Breast epithelium (tissue), 4 donors: ENCODE measurements around the gene SPIRE1. TPM values are rescaled to one million over a fixed set of nuclear protein-coding genes. Genes with fewer than 3 reads are reported as not detected.

Experiments
- DNase-seq, 2 donors: peaks; one replicate each; pipeline ENCODE4 v3.0.0-alpha.2; 2019; ENCODE audit warnings: low spot score in 2 of 2
- H3K27ac ChIP-seq, 2 donors: fragments of 200-600 bp; sonication (generic) in 1 of 2; one replicate each; pipeline ENCODE4 v1.5.1; 2016 to 2019; ENCODE audit warnings: mild to moderate bottlenecking in 1 of 2
- H3K27me3 ChIP-seq, 2 donors: fragments of 200-600 bp; sonication (generic) in 1 of 2; one replicate each; pipeline versions ENCODE4 v1.5.1 to v1.6.0; 2017 to 2019; ENCODE audit warnings: control low read depth in 1 of 2, mild to moderate bottlenecking in 1 of 2
- H3K36me3 ChIP-seq: fragments of 200-600 bp; one replicate; pipeline ENCODE4 v1.5.1; 2019
- H3K4me1 ChIP-seq, 2 donors: fragments of 200-600 bp; sonication (generic); one replicate each; pipeline ENCODE4 v1.5.1; 2016 to 2019; ENCODE audit warnings: control low read depth in 1 of 2
- H3K4me3 ChIP-seq, 3 donors: fragments of 200-600 bp; sonication (generic); 1 replicate in 2 of 3; 2 replicates in 1 of 3; pipeline ENCODE4 v1.5.1; 2016 to 2019; ENCODE audit warnings: mild to moderate bottlenecking in 3 of 3, moderate library complexity in 2 of 3
- H3K9me3 ChIP-seq, 2 donors: fragments of 200-600 bp; sonication (generic) in 1 of 2; one replicate each; pipeline ENCODE4 v1.5.1; 2016 to 2019; ENCODE audit warnings: control low read depth in 1 of 2
- POLR2A ChIP-seq: fragments of 450-650 bp; IDR thresholded peaks from one replicate; pipeline ENCODE4 v1.6.1; 2016; ENCODE audit warnings: antibody characterized with exemption, mild to moderate bottlenecking, moderate library complexity
- POLR2AphosphoS5 ChIP-seq, 3 donors: sonication (generic); formaldehyde crosslinking; IDR thresholded peaks; one replicate each; pipeline ENCODE4 v1.6.1; 2017; ENCODE audit warnings: antibody characterized with exemption in 3 of 3
- intact Hi-C: fragments of 100-400 bp; cut with DNase I; formaldehyde crosslinking; loops from one replicate; pipeline ENCODE4 v1.15.1; 2023; ENCODE audit warnings: low total_unique reads
- total RNA-seq, 3 donors: library from RNA; depleted of rRNA; stranded (reverse); fragments of >200 nt; gene quantifications; one replicate each; pipeline ENCODE4 v1.1.0, GENCODE V29; 2016
- TF ChIP-seq, protein P1 (sequence below), 3 donors: fragments of 450-650 bp; IDR thresholded peaks; one replicate each; pipeline ENCODE4 v1.5.1; 2016 to 2017; ENCODE audit warnings: antibody characterized with exemption in 3 of 3, mild to moderate bottlenecking in 3 of 3, moderate library complexity in 3 of 3

Gene SPIRE1
- total RNA-seq, 3 donors from 2014 or later = 24.3 to 38.5 (median 25.9) TPM

DNA sequence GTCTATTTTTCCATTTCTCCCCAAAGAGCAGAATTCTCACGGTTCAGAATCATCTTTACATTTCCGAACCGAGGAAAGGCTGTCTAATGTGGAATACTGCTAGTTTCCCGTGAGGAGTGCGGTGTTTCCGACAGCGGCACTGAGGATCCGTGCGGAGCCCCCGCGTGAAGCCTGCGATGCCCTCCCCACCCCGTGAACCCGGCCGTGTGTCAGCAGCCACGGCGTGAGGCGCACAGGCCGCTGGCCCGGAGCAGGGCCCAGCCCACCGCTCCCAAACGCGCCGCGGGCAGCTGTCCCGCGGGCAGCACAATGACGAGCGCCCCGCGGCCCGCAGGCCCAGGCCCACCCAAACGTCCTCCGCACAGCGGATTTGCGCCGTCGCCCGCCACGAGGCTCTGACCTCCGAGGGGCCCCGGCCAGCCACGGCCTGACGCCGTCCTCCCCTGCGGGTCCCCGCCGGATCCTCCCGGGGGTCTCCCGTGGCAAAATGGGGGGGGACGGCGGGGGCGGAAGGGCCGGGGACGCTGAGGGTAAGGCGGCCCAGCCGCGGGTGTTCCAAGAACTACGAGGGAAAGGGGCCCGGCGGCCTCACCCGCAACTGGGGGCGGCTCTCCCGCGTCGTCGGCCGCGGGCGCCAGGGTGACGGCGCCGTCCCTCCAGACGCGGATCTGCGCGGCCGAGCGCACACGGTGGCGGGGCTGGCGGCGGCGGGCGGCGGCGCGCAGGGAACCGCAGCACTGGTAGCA lies 796 bp downstream of the SPIRE1 start:
- Histone ChIP-seq H3K27me3 (no peaks in the 10 kb centered on the region), H3K27ac (peak overlapping the region; percentile 93 to 95), H3K4me1 (no peaks in the 10 kb centered on the region), H3K4me3 (peak overlapping the region; percentile 66 to 81 (median 79)), H3K9me3 (no peaks in the 10 kb centered on the region), H3K36me3 (no peaks in the 10 kb centered on the region)
- DNase-seq = no peak
- TF ChIP-seq POLR2A (no peak), POLR2AphosphoS5 (IDR thresholded peaks at IDR 0.05) (peak in 2 of 3 donors; percentile 24)
- TF ChIP-seq, protein P1, sequence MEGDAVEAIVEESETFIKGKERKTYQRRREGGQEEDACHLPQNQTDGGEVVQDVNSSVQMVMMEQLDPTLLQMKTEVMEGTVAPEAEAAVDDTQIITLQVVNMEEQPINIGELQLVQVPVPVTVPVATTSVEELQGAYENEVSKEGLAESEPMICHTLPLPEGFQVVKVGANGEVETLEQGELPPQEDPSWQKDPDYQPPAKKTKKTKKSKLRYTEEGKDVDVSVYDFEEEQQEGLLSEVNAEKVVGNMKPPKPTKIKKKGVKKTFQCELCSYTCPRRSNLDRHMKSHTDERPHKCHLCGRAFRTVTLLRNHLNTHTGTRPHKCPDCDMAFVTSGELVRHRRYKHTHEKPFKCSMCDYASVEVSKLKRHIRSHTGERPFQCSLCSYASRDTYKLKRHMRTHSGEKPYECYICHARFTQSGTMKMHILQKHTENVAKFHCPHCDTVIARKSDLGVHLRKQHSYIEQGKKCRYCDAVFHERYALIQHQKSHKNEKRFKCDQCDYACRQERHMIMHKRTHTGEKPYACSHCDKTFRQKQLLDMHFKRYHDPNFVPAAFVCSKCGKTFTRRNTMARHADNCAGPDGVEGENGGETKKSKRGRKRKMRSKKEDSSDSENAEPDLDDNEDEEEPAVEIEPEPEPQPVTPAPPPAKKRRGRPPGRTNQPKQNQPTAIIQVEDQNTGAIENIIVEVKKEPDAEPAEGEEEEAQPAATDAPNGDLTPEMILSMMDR (IDR thresholded peaks at IDR 0.05) = no peak
- intact Hi-C loops = loop anchor here (10.0 kb wide), 1 partner anchor 262 kb away; no protein-coding TSS in a partner anchor

DNA sequence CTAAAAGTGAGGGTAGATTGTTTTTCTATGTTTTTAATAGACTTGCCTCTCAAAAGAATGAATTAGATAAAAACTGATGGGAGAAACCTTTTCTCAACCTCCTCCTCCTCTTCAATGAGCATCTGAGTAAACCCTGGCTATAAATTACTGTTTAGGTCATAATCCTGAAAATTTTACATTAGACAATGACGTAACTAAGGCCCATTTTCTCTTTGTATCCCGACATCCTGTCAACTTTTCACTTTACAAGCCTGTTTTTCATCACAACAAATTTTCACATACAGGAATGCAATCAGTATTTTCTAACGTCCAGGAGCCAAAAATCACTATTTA lies 1.3 kb downstream of the SPIRE1 start:
- Histone ChIP-seq H3K4me3 (peak overlapping the region; percentile 66 to 81 (median 79)), H3K4me1 (no peaks in the 10 kb centered on the region), H3K36me3 (no peaks in the 10 kb centered on the region), H3K9me3 (no peaks in the 10 kb centered on the region), H3K27me3 (no peaks in the 10 kb centered on the region), H3K27ac (peak overlapping the region; percentile 93 to 95)
- DNase-seq = no peak
- TF ChIP-seq, protein P1 (IDR thresholded peaks at IDR 0.05) = no peak
- TF ChIP-seq POLR2AphosphoS5 (IDR thresholded peaks at IDR 0.05) = no peak
- no peak for TF ChIP-seq POLR2A
- intact Hi-C loops = loop anchor here (10.0 kb wide), 1 partner anchor 262 kb away; no protein-coding TSS in a partner anchor

DNA sequence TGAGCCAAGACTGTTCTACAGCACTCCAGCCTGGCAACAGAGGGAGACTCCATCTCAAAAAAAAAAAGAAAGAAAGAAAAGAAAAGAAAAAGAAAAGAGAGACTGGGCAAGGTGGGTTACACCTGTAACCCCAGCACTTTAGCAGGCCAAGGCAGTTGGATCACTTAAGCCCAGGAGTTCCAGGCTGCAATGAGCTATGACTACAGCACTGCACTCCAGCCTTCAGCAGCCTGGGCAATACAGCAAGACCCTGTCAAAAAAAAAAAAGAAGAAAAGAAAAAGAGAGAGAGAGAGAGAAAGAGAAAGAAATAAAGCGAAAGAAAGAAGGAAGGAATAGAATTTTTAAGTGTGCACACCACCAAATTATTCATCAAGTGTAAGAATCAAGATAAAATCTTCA lies 2.9 kb downstream of the SPIRE1 start:
- Histone ChIP-seq H3K4me3 (no peak overlapping the region), H3K4me1 (no peaks in the 10 kb centered on the region), H3K27me3 (no peaks in the 10 kb centered on the region), H3K27ac (no peak overlapping the region), H3K36me3 (no peaks in the 10 kb centered on the region), H3K9me3 (no peaks in the 10 kb centered on the region)
- intact Hi-C loops = loop anchor here (10.0 kb wide), 1 partner anchor 260 kb away; no protein-coding TSS in a partner anchor
- no peak for DNase-seq
- no peak for TF ChIP-seq POLR2A

DNA sequence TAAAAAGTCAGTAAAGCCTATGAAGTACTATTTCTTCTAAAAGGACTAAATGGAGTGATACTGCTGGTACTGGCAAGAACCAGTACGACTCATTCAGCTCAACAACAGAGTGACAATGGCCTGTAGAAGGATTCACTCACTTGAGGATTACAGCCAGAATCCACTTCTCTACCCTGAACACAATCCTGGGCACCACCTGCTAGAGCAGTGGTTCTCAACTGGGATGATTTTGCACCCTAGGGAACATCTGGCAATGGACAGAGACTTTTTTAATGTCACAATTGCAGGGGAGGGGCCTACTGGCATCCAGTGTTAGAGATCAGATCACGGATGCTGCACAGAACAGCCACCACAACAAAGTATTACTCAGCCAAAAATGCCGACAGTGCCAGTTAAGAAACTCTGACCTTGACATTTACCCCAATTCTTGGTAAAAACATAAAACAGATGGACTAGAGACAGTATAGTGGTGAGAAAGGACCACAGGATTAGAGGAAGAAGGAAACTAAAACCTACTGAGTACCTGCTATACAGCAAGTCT lies 5.0 kb downstream of the SPIRE1 start:
- H3K9me3 ChIP-seq = no peaks in the 10 kb centered on the region
- H3K36me3 ChIP-seq = no peaks in the 10 kb centered on the region
- intact Hi-C loops = loop anchor here (10.0 kb wide), 1 partner anchor 258 kb away; no protein-coding TSS in a partner anchor
- H3K4me1 ChIP-seq = no peaks in the 10 kb centered on the region
- H3K27me3 ChIP-seq = no peaks in the 10 kb centered on the region
- TF ChIP-seq, protein P1 (IDR thresholded peaks at IDR 0.05) = no peak
- TF ChIP-seq POLR2AphosphoS5 (IDR thresholded peaks at IDR 0.05) = no peak
- TF ChIP-seq POLR2A = no peak
- no peak overlapping the region for H3K27ac ChIP-seq
- H3K4me3 ChIP-seq = no peak overlapping the region
- DNase-seq = no peak

DNA sequence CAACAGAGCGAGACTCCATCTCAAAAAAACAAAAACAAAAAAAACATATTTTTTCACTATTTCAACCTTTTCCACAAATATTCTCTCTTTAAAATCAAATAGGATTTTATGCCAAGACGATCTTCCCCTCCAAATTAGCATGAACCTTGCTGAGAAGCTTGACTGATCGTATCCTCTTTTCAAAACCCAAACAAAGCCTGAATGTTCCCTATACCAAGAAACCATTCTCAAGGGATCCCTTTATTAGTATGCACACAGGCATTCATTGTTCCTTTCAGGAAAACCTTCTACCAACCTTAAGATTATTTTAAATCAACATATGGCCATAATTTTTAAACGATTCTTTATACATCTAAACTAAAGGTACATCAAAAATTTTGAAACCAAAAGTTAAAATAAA lies 6.3 kb downstream of the SPIRE1 start:
- intact Hi-C loops = loop anchor here (10.0 kb wide), 1 partner anchor 257 kb away; no protein-coding TSS in a partner anchor
- H3K4me1 ChIP-seq = no peaks in the 10 kb centered on the region
- H3K9me3 ChIP-seq = no peaks in the 10 kb centered on the region
- no peaks in the 10 kb centered on the region for H3K36me3 ChIP-seq
- TF ChIP-seq POLR2AphosphoS5 (IDR thresholded peaks at IDR 0.05) (no peak), POLR2A (no peak)
- TF ChIP-seq, protein P1 (IDR thresholded peaks at IDR 0.05) = no peak
- no peak for DNase-seq
- no peak overlapping the region for H3K27ac ChIP-seq
- H3K27me3 ChIP-seq = no peaks in the 10 kb centered on the region
- no peak overlapping the region for H3K4me3 ChIP-seq
